Transverse colon (tissue), 4 donors: Measurements from ENCODE around the gene IBA57. TPM values are rescaled to one million over a fixed set of nuclear protein-coding genes. Genes with fewer than 3 reads are reported as not detected.

Experiments
- DNase-seq: peaks from one replicate; pipeline ENCODE4 v3.0.0-alpha.2; 2019
- H3K27ac ChIP-seq, 4 donors: fragments of 200-600 bp; sonication (generic); 2 replicates each; pipeline ENCODE4 v1.5.1; 2016 to 2018; ENCODE audit warnings: inconsistent platforms in 4 of 4
- H3K27me3 ChIP-seq: fragments of 200-600 bp; sonication (generic); 2 replicates; pipeline ENCODE4 v1.5.1; 2017; ENCODE audit warnings: inconsistent platforms
- H3K36me3 ChIP-seq, 4 donors: fragments of 200-600 bp; sonication (generic); 2 replicates each; pipeline ENCODE4 v1.5.1; 2017 to 2019; ENCODE audit warnings: inconsistent platforms in 4 of 4
- H3K4me1 ChIP-seq, 4 donors: fragments of 200-600 bp; sonication (generic); 2 replicates each; pipeline ENCODE4 v1.5.1; 2017 to 2020; ENCODE audit warnings: inconsistent platforms in 4 of 4
- H3K4me3 ChIP-seq, 4 donors: fragments of 200-600 bp; sonication (generic); 1 replicate in 1 of 4; 2 replicates in 3 of 4; pipeline versions ENCODE4 v1.5.1 to v1.6.1; 2017 to 2019; ENCODE audit warnings: inconsistent platforms in 4 of 4
- H3K9me3 ChIP-seq, 2 donors: fragments of 200-600 bp; sonication (generic); 2 replicates each; pipeline ENCODE4 v1.5.1; 2017 to 2019; ENCODE audit warnings: inconsistent platforms in 2 of 2
- EP300 ChIP-seq: sonication (generic); formaldehyde crosslinking; IDR thresholded peaks from one replicate; pipeline ENCODE4 v1.6.1; 2017; ENCODE audit warnings: antibody characterized with exemption, low read depth
- POLR2A ChIP-seq: fragments of 450-650 bp; IDR thresholded peaks from one replicate; pipeline ENCODE4 v1.6.1; 2016; ENCODE audit warnings: antibody characterized with exemption, mild to moderate bottlenecking, moderate library complexity
- POLR2AphosphoS5 ChIP-seq, 3 donors: sonication (generic); formaldehyde crosslinking; IDR thresholded peaks; one replicate each; pipeline ENCODE4 v1.6.1; 2016; ENCODE audit warnings: antibody characterized with exemption in 3 of 3
- WGBS, 2 donors: methylation state at CpG; one replicate each; pipeline ENCODE4 v1.1.5; 2018; ENCODE audit warnings: low coverage in 1 of 2; 5-methylcytosine and 5-hydroxymethylcytosine counted together
- in situ Hi-C, 4 donors: fragments of 200-750 bp; cut with MboI; loops; one replicate each; pipeline versions ENCODE4 v1.15.0 to v1.15.1; 2017; ENCODE audit warnings: low sequenced_read_pairs in 3 of 4, low pct_ligation_motif_present in 1 of 4, low pct_unique_long_range_greater_than_20kb in 1 of 4
- intact Hi-C: fragments of 100-400 bp; cut with DNase I; formaldehyde crosslinking; loops from one replicate; pipeline ENCODE4 v1.15.1; 2023; ENCODE audit warnings: low total_unique reads
- total RNA-seq, 4 donors: library from RNA; depleted of rRNA; stranded (reverse); fragments of >200 nt; gene quantifications; one replicate each; pipeline ENCODE4 v1.1.0, GENCODE V29; 2016
- TF ChIP-seq, protein P1 (sequence below), 5 experiments: fragments of 200-600 bp in 3 of 5; fragments of 450-650 bp in 2 of 5; sonication (generic) in 3 of 5; IDR thresholded peaks; 1 replicate in 2 of 5; 2 replicates in 3 of 5; pipeline ENCODE4 v1.5.1; 2016 to 2017; ENCODE audit warnings: antibody characterized with exemption in 5 of 5, inconsistent platforms in 3 of 5, mild to moderate bottlenecking in 2 of 5, moderate library complexity in 1 of 5

IBA57 gene
- total RNA-seq, 4 donors from 2014 or later = 7.5 to 13.5 (median 10.4) TPM

DNA sequence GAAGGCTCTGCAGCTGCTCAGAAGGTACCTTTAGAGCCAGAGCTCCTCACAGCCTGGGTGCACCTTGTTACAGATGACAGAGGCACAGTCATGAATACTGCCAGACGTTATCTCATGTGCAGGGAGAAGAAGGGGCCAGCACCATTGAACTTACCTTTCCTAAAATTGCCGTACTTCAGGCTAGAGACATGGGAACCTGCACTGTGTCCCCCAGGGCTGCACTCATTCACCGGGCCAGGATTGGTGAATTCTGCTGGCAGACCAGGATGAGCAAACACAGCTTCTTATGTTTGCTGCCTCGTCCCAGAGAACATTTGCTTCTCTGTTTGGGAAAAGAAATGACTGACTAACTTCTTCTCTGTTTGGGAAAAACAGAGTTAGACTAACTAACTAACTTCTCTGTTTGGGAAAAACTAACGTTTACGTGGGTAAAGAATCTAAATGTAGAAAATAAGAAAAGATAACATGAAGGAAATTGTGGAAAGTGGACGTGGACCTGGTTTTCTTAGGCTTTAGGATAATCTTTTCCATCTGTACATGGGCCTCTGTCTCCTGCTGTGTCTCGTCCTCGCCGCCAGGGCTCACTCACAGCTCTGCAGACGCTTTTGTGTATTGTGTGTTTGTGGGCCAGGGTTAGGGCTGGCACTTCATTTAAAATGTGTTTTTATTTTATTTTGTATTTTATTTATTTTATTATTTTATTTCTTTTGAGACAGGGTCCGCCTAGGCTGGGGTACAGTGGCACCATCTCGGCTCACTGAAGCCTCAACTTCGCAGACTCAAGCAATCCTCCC lies 52.1 kb downstream of the IBA57 start:
- intact Hi-C loops = no loop called here

GRCh38 chr1:228218513-228219244 lies 53.1 kb downstream of the IBA57 start:
- TF ChIP-seq POLR2AphosphoS5 (IDR thresholded peaks at IDR 0.05) = no peak
- TF ChIP-seq, protein P1, sequence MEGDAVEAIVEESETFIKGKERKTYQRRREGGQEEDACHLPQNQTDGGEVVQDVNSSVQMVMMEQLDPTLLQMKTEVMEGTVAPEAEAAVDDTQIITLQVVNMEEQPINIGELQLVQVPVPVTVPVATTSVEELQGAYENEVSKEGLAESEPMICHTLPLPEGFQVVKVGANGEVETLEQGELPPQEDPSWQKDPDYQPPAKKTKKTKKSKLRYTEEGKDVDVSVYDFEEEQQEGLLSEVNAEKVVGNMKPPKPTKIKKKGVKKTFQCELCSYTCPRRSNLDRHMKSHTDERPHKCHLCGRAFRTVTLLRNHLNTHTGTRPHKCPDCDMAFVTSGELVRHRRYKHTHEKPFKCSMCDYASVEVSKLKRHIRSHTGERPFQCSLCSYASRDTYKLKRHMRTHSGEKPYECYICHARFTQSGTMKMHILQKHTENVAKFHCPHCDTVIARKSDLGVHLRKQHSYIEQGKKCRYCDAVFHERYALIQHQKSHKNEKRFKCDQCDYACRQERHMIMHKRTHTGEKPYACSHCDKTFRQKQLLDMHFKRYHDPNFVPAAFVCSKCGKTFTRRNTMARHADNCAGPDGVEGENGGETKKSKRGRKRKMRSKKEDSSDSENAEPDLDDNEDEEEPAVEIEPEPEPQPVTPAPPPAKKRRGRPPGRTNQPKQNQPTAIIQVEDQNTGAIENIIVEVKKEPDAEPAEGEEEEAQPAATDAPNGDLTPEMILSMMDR (IDR thresholded peaks at IDR 0.05) = no peak
- TF ChIP-seq POLR2A = no peak
- TF ChIP-seq EP300 = no peak
- intact Hi-C loops = no loop called here

More for the DNA sequence above, 52.1 kb downstream of the IBA57 start:
- Histone ChIP-seq H3K36me3 (no peaks in the 10 kb centered on the region), H3K4me3 (no peak overlapping the region), H3K27ac (no peak overlapping the region), H3K4me1 (peaks cover 0 to 11% (median 9%) of the 10 kb centered on the region in 4 donors), H3K9me3 (no peaks in the 10 kb centered on the region), H3K27me3 (peaks cover under 1% of the 10 kb centered on the region)
- TF ChIP-seq POLR2AphosphoS5 (IDR thresholded peaks at IDR 0.05) (no peak), POLR2A (no peak), EP300 (no peak)
- TF ChIP-seq, protein P1 (IDR thresholded peaks at IDR 0.05) = no peak
- in situ Hi-C loops = no loop called here
- DNase-seq = no peak
- 75 to 81% methylated on average over 13 to 14 of the region's 14 CpGs for WGBS, 2 donors

GRCh38 chr1:228219245-228219961 lies 53.8 kb downstream of the IBA57 start:
- Histone ChIP-seq H3K27ac (no peak overlapping the region), H3K36me3 (no peaks in the 10 kb centered on the region), H3K4me3 (no peak overlapping the region), H3K4me1 (no peaks in the 10 kb centered on the region), H3K27me3 (no peaks in the 10 kb centered on the region), H3K9me3 (peaks cover 0 to under 1% of the 10 kb centered on the region in 2 donors)
- in situ Hi-C loops = no loop called here
- 91 to 100% methylated on average over 1 to 16 of the region's 16 CpGs for WGBS, 2 donors
- intact Hi-C loops = no loop called here
- TF ChIP-seq, protein P1 (IDR thresholded peaks at IDR 0.05) = no peak
- TF ChIP-seq EP300 = no peak
- no peak for TF ChIP-seq POLR2A
- no peak for TF ChIP-seq POLR2AphosphoS5 (IDR thresholded peaks at IDR 0.05)
- DNase-seq = no peak

More at GRCh38 chr1:228218513-228219244, 53.1 kb downstream of the IBA57 start:
- Histone ChIP-seq H3K36me3 (no peaks in the 10 kb centered on the region), H3K9me3 (no peaks in the 10 kb centered on the region), H3K27ac (no peak overlapping the region), H3K4me1 (peaks cover 0 to 4% (median 2%) of the 10 kb centered on the region in 4 donors), H3K4me3 (no peak overlapping the region), H3K27me3 (no peaks in the 10 kb centered on the region)
- WGBS, 2 donors = 77 to 79% methylated on average over 5 to 14 of the region's 14 CpGs
- in situ Hi-C loops = no loop called here
- DNase-seq = no peak
